Suppressor macrophage treated with lipopolysaccharide for 4 hours (primary cell): ENCODE measurements around the gene ALG1L2.
"Not testable (repeated sequence)": the region's sequence is repeated elsewhere in the genome, so short reads cannot be mapped to it uniquely, and the experiment has no call there.

Experiments used
- DNase-seq: peaks from one replicate; pipeline ENCODE4 v3.0.0-alpha.2; 2020

Gene ALG1L2, protein sequence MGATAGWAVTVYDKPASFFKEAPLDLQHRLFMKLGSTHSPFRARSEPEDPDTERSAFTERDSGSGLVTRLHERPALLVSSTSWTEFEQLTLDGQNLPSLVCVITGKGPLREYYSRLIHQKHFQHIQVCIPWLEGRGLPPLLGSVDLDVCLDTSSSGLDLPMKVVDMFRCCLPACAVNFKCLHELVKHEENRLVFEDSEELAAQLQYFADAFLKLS

DNA sequence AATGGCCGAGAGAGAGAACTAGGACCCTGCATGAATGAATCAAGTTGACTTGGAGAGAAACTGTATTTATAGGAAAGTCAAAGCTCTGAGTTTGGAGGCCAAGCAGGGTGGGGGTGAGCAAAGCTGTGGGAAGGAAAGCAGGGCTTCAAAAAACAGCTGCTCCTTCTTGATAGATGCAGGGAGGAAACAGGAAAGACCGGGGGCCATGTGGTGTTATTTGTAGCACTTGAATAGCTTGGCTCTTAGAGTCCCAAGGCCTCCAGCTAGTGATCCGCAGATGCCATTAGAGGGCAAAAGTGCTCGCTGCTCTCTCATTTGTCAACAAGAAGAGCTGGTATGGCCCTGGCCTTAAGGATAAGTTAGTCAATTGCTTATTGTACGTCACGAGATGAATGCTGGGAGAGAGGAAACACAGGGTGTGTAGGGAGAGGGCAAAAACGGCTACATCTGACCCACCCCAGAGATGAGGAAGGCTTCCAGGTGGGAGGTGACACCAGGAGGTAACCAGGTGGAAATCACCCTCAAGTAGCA is at the start of gene ALG1L2:
Gene ALG1L2, plus strand, starts transcription at position 481 of the 531 bp plus-strand sequence. CDS start 186 bp downstream, outside the sequence.
- no peak for DNase-seq

DNA sequence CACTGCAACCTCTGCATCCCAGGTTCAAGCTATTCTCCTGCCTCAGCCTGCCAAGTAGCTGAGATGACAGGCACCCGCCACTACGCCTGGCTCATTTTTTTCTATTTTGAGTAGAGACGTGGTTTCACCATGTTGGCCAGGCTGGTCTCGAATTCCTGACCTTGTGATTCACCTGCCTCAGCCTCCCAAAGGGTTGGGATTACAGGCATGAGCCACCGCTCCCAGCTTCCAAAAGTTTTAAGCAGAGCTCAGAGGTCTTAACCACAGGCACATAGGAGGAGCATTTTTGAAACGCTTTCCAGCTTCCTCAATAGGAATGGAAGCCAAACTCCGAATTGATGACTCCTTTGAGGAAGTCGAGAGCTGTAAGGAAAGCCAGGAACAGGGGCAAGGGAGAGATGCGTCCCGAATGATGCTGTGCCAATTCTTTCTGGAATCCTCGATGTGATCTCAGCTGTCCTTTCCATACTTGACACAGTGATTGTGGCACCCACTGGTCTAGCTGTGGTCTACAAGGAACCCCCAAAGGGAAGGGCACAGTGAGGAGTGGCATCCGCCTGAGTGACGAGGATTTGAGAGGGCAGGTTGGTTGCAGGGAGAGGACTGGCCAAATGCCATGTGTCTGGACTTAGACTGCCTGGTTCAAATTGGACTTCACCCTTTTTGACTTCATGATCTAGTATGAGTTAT is 44.4 kb upstream of the ALG1L2 start:
- DNase-seq, result not testable (repeated sequence)

DNA sequence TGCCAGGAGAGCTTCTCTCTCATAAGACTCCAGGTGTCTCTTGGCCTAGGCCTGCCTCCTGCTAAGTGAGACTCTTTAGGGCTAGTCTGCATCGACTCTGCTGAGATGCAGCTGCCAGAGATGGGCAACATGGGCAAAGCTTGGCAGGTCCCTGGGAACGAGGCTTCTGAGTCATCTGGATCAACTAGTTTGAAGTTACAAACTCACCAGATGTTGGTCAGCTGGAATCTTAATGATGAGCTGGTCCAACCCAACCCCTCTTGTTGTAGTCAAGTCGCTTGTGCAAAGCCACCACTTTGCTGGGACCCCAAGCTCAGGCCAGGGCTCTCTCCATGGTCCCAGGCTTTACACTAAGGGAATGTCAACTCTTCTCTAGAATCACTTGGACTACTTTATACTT is 38.9 kb upstream of the ALG1L2 start:
- DNase-seq, result not testable (repeated sequence)

DNA sequence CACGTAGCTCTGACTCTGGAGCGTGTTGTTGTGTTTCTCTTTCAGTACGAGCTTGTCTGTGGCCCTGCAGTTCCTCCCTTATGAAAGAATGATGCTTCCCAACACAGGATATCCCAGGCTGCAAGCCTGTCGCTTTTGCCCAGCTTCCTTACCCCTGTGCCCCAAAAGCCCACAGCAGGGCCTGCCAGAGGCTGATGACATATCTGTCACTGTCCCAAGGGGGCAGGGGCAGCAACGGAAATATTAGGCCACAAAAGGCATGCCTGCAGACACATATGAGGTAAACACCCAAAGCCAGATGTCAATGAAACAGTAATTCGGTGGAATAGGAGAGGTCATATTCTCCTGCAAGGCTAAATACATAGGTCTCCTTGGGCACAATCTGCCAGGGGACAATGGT is 38.0 kb upstream of the ALG1L2 start:
- DNase-seq, result not testable (repeated sequence)

DNA sequence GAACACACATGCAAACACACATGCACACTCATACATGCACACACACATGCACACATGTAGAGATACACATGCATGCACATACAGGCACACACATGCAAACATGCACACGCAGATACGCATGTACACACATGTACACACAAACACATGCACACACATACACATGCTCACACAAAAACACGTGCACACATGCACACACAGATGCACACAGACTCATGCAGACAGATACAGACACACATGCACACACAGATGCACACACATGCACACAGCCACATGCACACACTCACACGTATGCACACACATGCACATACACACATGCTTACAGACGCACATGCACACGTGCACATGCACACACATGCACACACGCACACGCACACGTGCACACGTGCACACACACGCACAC is 37.3 kb upstream of the ALG1L2 start:
- DNase-seq, result no peak

DNA sequence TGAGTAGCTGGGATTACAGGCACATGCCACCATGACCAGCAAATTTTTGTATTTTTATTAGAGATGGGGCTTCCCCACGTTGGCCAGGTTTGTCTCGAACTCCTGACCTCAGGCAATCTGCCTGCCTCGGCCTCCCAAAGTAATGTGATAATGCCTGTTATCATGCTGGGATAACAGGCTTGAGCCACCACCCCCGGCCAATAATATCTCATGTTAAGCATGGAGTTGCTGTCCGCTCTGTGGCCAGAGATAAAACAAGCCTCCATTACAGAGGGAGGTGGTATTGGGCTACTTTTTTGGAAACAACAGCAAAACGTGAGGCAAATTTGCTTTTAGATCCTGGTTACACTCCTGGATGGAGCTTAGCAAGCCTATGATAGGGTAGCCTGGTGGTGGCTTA is 32.9 kb upstream of the ALG1L2 start:
- no peak for DNase-seq

DNA sequence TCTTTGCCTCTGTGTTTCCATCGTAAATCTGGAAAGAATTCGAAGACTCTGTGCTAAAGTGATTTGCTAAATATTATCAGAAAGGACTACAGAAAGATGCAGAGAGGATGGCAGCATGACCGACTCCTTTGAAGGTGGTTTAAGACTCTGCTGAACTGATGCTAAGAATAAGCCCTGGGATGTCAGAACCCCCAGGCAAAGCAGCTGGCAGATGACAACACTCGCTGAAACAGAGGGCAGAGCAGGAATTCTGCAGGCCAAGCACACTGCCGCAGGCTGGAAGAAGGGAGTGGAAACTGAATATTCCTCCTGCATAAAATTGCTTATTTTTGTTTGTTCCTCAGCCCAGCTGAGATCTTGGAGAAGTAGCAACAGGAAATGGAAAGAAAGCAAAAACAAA is 29.3 kb upstream of the ALG1L2 start:
- DNase-seq, result not testable (repeated sequence)

DNA sequence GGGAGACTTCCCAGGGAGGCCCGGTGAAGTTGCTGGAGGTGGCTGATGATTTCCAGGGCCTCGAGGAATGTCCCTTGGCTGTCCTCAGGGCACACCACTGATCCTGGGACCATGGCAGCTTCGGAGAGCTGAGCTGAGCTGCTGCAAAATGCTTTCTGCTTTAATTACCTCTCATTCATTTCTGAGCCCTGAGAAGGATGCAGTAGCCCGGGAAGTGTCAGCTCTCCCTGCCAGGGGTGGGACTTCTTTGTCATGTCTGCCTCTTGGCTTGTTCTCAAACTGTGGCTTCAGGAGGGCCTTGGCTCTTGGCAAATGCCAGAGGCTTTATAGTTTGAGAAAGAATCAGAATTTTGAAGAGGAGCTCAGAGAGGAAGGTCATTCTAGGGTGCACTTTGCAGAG is 28.7 kb upstream of the ALG1L2 start:
- not testable (repeated sequence) for DNase-seq

DNA sequence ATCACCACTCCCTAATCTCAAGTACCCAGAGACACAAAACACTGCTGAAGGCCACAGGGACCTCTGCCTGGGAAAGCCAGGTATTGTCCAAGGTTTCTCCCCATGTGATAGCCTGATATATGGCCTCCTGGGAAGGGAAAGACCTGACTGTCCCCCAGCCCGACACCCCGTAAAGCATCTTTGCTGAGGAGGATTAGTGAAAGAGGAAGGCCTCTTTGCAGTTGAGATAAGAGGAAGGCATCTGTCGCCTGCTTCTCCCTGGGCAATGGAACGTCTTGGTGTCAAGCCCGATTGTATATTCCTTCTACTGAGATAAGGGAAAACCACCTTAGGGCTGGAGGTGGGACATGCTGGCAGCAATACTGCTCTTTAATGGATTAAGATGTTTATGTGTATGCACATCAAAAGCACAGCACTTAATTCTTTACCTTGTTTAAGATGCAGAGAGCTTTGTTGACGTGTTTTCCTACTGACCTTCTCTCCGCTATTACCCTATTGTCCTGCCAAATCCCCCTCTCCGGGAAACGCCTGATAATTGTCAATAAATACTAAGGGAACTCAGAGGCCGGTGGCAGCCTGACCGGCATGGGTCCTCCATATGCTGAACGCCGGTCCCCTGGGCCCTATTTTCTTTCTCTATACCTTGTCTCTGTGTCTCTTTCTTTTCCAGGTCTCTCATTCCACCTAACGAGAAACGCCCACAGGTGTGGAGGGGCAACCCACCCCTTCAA is 23.9 kb upstream of the ALG1L2 start:
- DNase-seq, result not testable (repeated sequence)

DNA sequence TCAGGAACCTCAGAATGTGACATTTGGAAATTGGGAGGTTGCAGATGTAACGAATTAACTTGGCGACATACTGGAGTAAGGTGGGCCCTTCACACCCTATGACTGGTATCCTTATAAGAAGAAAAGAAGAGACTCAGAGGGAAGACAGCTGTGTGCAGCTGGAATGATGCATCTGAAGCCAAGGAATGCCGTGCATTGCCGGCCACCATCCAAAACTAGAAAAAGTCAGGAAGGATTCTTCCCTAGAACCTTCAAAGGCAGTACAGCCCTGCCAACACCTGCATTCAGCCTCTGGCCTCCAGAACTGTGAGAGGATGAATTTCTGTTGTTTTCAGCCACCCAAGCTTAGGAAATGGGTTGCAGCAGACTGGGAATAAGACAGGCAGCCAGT is 23.4 kb upstream of the ALG1L2 start:
- DNase-seq, result not testable (repeated sequence)

DNA sequence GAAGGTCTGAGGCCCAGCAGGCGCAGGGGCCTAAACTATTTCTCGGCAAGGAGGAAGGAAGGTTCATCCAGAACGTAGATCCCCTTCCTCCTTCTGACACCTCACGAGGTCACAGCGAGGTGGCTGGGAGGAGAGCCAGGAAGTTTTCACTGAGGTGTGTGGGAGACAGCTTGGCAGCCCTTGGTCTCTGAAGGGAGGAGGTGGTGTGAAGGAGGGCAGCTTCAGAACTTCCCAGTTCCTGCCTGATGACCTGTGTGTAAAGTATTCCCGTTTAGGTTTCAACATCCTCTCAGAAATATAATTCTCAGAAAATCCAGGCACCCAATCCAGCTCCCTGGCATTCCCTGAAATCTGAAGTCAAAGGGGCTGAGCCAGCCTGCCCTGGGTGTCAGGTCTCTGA is 22.9 kb upstream of the ALG1L2 start:
- not testable (repeated sequence) for DNase-seq

DNA sequence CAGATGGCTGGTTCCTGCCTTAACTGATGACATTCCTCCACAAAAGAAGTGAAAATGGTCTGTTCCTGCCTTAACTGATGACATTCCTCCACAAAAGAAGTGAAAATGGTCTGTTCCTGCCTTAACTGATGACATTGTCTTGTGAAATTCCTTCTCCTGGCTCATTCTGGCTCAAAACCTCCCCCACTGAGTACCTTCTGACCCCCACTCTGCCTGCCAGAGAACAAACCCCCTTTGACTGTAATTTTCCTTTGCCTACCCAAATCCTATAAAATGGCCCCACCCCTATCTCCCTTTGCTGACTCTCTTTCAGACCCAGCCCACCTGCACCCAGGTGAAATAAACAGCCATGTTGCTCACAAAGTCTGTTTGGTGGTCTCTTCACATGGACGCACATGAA is 22.5 kb upstream of the ALG1L2 start:
- DNase-seq, result not testable (repeated sequence)

DNA sequence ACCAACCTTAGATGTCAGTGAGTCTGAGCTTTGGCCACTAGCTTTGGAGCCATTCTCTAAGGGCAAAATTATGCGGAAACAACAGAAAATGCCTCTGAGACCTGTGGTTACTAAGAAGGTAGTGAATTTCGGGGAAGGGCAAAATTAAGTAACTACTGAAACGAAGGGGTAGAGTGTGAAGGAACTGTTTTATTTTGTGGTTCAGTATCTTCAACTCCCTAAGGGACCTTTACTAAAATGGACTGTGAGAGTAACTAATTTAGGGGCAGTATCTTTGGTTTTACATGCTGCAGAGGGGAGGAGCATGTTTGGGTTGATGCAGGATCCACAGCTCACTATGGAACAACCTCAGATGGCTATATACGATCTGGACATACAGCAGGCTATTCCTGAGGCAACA is 8.0 kb upstream of the ALG1L2 start:
- no peak for DNase-seq

DNA sequence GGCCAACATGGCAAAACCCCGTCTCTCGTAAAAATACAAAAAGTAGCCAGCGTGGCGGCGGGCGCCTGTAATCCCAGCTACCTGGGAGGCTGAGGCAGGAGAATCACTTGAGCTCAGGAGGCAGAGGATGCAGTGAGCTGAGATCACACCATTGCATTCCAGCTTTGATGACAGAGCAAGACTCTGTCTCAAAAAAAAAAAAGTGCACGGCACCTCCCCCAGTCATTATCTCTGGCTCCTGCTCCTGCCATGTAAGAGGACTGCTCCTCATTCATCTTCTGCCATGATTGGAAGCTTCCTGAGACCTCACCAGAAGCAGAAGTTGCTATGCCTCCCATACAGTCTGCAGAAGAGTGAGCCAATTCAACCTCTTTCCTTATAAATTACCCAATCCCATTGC is 4.0 kb upstream of the ALG1L2 start:
- DNase-seq, result no peak

DNA sequence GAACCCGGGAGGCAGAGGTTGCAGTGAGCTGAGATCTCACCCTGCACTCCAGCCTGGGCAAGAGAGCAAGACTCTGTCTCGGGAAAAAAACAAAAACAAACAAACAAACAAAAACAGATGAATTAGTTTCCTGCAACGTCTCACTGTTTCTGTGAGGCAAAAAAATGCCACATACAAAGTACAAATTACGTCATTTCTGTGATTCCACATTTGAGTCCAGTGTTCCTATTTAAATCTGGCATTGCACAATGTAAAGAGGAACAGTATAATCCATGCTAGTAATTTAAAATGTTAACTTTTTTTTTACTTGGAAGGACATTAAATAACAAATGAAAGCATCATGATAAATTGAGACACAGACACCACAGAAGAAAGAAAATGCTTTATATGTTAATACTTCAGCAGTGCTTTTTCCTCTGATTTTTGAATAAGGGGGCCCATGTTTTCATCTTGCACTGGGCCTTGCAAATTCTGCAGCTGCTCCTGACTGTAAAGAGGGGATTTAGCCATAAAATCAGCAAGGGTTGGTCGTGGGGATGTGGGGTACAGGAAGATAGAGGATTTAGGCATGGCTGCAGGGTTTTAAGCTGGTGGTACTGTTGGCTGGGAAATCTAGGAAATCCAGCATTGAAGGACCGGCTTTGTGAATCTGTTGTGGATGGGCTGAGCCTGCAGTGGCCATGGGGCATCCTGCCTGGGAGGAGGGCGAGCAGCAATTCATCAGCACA is 1.9 kb downstream of the ALG1L2 start:
- DNase-seq, result peak; percentile 59

DNA sequence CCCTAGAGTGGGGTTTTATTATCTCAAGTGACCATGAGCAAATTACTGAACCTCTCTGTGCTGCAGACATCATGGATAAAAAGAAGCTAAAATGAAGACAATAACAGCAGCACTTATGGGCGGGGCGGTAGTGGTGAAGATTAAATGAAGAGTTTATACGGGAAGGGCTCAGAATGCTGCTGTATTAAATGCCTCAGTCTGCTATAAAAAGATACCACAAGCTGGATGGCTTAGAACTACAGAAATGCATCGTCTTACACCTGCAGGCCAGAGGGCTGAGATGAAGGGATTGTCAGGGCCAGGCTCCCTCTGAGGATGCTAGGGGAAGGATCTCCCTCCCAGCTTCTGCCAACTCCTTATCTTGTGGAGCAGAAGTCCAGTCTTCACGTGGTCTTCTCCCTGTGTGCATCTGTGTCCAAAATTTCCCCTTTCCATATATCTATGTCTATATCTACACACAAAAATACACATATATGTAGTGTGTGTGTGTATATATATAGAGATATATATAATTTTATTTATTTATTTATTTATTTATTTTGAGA is 2.9 kb downstream of the ALG1L2 start:
- no peak for DNase-seq

DNA sequence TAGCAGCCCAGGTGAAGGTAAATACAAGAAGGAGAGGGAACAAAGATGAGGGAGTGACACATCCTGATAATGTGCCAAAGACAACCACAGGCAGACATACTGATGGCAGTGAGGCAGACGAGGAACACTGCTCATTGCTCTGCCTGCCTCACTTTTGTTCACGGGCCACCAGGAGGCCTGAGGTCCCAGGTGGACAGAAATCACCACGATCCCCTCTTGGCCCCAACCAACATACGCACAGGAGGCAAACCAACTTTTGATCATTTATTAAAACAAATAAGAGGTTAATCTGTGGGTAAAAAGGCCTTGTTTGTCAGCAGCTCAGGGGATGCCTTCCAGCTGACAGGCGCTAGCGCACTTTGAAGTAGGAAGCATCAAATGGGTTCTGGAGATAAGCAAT is 4.2 kb downstream of the ALG1L2 start:
- no peak for DNase-seq

DNA sequence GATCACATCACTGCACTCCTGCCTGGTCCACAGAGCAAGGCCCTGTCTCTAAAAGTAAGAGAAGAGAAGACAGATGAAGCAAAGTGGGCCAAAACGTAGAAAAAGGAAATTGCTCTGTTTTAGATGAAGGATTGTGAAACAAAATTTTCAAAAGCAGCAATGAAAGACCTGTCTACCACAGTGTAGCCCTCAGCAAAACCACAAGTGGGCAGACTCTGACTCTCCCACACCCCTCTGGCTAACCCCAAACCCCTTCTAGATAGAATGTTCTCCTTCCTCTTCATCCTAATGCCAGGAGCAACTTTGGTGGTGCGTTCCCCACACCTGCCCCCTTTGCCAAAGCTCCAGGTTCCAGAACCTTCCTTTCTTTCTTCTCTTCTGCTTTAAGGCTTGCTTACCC is 5.0 kb downstream of the ALG1L2 start:
- DNase-seq, result not testable (repeated sequence)

DNA sequence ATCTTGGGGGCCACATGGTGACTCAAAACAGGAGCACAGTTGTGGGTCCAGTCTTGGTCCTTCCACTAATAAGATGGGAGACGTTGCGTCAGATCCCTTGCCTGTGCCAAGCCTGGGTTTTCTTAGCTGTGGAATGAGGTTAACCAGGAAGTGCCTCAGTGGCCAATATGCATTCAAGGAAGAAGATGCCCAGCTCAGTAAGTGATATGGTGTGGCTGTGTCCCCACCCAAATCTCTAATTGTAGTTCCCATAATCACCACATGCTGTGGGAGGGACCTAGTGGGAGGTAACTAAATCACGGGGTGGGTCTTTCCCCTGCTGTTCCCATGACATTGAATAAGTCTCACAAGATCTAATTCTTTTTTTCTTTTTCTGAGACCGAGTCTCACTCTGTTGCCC is 6.4 kb downstream of the ALG1L2 start:
- DNase-seq, result no peak

DNA sequence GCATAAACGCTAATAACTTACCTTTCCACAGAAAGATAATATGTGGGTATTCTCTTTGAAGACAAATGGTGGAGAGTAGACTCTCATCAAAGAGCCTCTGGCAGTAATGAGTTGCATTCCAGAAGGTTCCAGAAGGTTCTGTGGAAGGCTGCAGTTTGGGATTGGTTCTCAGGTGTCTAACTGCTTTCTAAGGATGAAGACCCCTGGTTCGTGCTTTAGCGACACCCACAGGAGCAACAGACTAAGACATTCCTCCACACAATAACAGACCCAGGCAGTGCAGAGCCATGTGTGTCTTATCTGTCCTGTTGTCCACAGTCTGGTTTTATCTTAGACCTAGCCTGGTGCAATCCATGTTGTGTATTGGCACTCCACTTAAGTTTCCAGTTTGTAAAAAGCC is 9.1 kb downstream of the ALG1L2 start:
- not testable (repeated sequence) for DNase-seq

DNA sequence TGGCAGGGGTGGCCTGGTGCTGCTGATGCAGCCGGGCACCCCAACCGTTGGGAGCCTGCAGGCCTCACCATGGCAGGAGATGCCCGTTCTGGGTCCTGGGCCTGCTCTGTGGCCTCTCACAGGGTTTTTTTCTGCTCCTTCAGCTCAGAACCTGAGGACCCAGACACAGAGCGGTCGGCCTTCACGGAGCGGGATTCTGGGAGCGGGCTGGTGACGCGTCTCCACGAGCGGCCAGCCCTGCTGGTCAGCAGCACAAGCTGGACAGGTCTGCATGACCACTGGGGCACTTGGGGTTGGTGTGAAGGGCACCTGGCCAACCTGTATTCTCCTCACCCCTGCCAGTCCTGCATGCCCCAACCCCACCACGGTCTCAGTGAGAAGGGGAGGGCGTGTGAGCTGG is 10.3 kb downstream of the ALG1L2 start:
- no peak for DNase-seq

DNA sequence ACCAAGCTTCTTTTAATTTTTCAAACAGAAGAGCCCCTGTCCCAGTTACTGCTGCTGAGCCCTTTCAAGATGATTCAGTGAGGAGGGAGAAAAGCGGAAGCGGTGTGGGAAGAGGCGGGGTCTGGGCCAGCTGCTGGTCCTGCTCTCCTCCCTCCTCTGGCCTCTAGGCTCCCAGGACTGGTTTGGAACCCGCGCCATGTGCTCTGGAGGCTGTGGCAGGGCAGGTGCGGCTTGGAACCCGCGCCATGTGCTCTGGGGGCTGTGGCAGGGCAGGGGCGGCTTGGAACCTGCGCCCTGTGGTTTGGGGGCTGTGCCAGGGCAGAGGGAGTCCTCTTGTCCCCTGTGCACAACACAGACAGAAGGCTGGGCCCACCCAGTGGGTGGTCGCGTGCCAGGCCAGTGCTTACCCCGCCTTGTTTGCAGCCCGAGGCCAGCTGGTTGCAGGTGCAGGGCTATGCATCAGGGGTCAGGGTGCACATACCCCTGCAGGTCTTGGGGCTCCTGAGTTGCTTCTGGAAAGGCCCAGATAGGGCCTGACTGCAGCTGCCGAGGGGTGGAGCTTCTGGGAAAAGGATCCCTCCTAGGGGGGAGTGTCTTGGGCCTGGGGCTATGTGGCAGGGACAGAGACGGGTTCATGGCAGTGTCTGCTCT is 12.2 kb downstream of the ALG1L2 start:
- DNase-seq, result peak; percentile 70
